Mesenteric fat pad (tissue), 1 donor: ENCODE results near the gene NDUFV3. TPM values are rescaled to one million over a fixed set of nuclear protein-coding genes. Genes with fewer than 3 reads are reported as not detected.
"Not testable (repeated sequence)": the region's sequence is repeated elsewhere in the genome, so short reads cannot be mapped to it uniquely, and the experiment has no call there.

Experiments
- DNase-seq: peaks from one replicate; pipeline ENCODE4 v3.0.0-alpha.2; 2020; ENCODE audit warnings: low spot score
- total RNA-seq: library from RNA; stranded (reverse); fragmentation: NEBNext Ultra II Directional; extraction: Animal tissue kit (Norgen Biotek cat#: 25700); gene quantifications from one replicate; pipeline ENCODE4 v1.2.1, GENCODE V29; 2021
- donor health status: DM: yes; HTN: yes; CAD: no.

The NDUFV3 gene
- total RNA-seq, 1 donor from 2014 or later: 40.8 TPM

DNA sequence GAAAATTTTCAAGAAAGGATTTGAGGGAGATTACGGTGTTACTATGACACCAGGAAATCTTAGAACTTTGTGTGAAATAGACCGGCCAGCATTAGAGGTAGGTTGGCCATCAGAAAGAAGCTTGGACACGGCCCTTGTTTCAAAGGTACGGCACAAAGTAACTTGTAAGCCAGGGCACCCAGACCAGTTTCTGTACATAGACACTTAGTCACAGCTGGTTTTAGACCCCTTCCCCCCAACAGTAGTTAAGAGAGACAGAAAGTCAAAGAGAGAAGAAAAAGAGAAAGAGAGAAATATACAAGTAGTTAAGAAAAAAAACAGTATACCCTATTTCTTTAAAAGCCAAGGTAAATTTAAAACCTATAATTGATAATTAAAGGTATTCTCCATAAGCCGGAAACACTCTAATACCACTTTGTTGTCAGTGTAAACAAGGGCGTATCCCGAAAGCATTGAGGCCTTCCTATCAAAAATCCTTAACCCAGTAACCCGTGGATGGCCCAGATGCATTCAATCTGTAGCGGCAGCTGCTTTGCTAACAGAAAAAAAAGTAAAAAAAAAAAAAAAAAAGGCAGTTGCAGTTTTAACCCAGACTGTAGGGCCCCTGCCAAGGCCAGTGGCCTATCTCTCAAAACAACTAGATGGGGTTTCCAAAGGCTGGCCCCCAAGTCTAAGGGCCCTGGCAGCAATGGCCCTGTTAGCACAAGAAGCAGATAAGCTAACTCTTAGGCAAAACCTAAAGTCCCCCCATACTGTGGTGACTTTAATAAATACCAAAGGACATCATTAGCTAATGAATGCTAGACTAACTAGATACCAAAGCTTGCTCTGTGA, 40.2 kb downstream of the NDUFV3 start:
- peak; percentile 12 for DNase-seq

GRCh38 chr21:42933973-42934372, 40.9 kb downstream of the NDUFV3 start:
- DNase-seq: peak; percentile 37

- DNase-seq: peak; percentile 6
Measured at GRCh38 chr21:42936360-42936759, 43.3 kb downstream of the NDUFV3 start.

DNA sequence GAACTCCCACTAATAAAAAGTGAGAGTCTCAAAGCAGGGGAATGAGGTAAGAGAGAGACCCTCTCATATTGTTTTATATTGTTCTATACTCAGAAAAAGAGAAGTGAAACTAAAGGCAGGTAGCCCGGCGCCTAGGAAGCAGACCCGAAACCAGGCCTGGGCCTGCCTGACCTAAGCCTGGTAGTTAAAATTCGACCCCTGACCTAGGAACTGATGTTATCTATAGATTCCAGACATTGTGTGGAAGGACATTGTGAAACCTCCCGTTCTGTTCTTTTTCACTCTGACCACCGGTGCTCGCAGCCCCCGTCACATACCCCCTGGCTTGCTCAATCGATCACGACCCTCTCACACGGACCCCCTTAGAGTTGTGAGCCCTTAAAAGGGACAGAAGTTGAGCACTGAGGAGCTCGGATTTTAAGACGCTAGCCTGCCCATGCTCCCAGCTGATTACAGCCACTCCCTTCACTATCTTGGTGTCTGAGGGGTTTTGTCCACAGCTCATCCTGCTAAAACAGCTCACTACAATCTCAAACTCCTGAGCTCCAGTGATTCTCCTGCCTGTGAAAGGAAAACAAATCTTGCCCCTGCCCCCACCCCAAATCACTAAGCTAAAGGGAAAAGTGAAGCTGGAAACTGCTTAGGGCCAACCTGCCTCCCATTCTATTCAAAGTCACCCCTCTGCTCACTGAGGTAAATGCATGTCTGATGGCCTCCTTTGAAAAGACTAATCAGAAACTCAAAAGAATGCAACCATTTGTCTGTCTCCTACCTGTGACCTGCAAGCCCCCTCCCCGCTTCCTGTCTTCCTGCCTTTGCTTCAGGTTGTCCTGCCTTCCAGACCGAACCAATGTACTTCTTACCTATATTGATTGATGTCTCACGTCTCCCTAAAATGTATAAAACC, 44.2 kb downstream of the NDUFV3 start:
- DNase-seq: peak; percentile 37

DNA sequence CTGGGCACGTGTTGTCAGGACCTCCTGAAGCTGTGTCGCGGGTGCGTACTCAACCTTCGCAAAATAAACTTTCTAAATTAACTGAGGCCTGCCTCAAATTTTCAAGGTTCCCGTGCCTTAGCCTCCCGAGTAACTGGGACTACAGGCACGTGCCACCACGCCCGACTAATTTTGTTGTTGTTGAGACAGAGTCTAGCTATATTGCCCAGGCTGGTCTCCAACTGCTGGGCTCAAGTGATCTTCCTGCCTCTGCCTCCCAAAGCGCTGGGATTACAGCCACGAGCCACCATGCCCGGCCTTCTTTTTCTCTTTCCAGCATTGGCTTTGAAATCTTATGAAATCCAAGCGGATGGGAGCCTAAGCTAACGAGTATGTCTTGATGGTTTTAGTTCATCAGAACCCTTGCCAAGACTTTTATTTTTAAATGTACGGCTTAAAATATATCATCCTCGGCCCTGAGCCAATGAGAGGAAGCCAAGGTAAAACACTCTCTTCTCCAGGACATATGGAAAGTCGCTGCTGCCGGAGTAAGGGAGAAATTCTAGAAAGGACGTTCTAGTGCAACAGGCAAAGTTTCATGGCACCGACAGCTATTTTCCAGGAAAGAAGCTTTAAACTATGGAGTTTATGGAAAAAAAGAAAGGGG, 45.0 kb downstream of the NDUFV3 start:
- peak; percentile 47 for DNase-seq

- DNase-seq: peak; percentile 73
Measured at GRCh38 chr21:42938606-42938995, 45.5 kb downstream of the NDUFV3 start.

GRCh38 chr21:42939582-42940413, 46.7 kb downstream of the NDUFV3 start:
- DNase-seq: peak; percentile 5

GRCh38 chr21:42941696-42942085, 48.6 kb downstream of the NDUFV3 start:
- peak; percentile 37 for DNase-seq

DNA sequence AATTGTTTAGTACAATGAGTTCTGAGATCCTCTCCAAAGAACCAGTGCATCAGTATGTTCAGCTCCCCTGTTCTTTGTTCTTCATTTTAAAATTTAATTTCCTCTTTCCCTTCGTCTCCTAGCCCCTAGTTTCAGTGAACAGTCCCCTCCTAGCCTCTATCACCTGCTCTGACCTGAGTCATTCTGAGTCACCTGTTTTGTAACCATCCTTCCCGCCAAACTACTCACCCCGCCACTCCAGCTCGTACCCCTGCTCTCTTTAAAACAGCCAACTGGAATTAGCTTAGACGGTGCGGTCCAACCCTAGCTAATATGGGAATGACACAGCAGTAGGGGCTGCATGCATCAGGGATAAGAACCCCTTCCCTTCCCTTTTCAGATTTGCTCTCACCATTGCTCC, 49.1 kb downstream of the NDUFV3 start:
- DNase-seq: peak; percentile 11

DNA sequence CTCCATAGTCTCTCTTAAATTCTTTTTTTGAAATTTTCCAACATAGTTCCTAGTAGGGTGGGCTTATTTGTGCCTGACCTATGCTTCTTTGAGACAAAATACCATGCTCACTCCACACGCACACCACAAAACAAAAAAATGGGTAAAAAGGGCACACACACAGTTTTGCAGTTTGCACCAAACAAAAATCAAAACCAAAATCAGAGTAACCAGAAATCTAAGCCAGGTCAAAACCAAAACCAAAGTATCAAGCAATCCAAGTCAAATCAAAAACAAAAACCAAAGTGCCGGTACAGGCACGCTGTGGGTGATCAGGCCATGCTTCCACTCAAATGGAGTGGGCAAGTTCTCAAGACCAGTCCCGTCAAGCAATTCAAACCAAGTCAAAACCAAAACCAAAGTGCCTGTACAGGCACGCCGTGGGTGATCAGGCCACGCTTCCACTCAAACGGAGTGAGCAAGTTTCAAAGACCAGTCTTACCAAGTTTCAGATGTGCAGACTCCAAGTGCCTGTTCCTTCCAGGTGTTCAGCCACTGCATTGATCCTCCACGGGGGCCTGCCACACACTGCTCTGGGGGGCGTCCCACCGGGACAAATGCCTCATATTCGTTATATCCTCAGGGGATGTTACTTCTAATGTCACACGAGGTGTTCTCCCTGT, 56.1 kb downstream of the NDUFV3 start:
- DNase-seq: peak; percentile 68

GRCh38 chr21:42951193-42951592, 58.1 kb downstream of the NDUFV3 start:
- DNase-seq: not testable (repeated sequence)

DNA sequence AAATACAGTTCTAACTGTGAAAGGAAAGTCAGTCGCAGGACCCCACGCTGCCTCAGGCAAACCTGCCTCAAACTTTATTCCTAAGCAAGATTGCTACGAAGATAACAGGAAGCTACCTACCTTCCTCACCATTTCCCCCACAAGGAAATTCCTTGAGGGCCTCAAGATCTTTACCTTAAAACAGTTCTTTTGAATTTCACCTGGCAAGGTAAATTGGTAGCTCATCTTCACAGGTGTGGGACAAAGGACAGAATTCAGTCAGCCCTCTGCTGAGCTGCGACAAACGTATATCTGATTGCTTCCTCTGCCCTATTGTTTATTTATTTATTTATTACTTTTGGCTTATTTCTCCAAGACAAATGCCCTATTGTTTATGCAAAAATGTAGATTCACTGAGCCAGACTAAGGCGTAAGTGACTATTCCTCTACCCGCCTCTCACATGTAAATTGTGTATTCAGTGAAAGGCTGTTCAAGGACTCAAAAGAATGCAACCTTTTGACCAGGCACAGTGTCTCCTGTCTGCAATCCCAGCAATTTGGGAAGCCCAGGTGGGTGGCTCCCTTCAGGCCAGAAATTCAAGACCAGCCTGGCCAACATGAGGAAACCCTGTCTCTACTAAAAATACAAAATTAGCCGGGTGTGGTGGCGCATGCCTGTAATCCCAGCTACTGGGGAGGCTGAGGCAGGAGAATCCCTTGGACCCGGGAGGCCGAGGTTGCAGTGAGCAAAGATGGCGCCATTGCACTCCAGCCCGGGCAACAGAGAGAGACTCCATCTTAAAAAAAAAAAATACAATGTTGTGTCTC, 63.9 kb downstream of the NDUFV3 start:
- no peak for DNase-seq

- DNase-seq: not testable (repeated sequence)
Measured at GRCh38 chr21:42958122-42958521, 65.0 kb downstream of the NDUFV3 start.

DNA sequence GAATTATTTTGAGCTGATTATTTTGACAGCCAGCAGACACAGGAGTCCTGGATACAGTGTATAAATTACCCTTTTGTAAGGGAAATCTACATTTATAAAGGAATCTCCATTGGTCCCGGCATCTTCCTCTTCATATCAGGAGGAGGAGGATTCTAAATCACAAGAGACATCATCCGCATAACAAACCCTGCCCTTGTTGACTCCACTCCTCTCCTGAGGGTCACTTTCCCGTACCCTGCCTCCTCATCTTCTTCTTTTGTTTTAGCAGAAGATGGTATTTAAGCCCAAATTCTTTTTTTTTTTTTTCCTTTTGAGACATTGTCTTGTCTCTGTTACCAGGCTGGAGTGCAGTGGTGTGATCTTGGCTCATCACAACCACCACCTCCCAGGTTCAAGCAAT, 66.6 kb downstream of the NDUFV3 start:
- DNase-seq: no peak

GRCh38 chr21:42962380-42963007, 69.4 kb downstream of the NDUFV3 start:
- DNase-seq: no peak
